Inflammatory macrophage treated with lipopolysaccharide for 4 hours (primary cell): ENCODE data around the gene PRAMEF1.
"Not testable (repeated sequence)": the region's sequence is repeated elsewhere in the genome, so short reads cannot be mapped to it uniquely, and the experiment has no call there.

Source experiments
- DNase-seq: peaks from one replicate; pipeline ENCODE4 v3.0.0-alpha.2; 2020

The PRAMEF1 gene

GRCh38 chr1:12776801-12777557, 14.2 kb upstream of the PRAMEF1 start:
- no peak for DNase-seq

DNA sequence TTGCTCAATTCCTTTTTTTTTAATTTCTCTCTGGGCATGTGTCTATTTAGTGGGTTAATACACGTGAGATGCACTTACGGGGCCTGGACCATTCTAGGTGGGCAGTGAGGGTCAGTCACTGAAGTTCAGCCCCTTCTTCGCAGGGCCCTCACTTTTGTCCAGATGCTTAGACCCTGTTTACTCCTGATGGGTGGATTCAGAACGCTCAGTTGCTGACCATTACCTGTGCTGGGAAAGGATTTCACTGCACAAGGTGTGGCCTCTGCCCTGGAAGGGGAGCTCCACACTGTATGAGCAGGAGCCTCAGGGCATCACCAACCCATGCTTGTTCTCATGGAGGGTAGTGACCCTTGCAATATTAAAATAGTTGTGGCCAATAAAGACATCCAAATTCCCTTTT, 13.1 kb upstream of the PRAMEF1 start:
- DNase-seq, result no peak

- DNase-seq, result no peak
These were observed 12.3 kb upstream of the PRAMEF1 start for GRCh38 chr1:12778907-12779306.

- DNase-seq, result not testable (repeated sequence)
These were observed 9.7 kb upstream of the PRAMEF1 start for GRCh38 chr1:12781488-12781887.

DNA sequence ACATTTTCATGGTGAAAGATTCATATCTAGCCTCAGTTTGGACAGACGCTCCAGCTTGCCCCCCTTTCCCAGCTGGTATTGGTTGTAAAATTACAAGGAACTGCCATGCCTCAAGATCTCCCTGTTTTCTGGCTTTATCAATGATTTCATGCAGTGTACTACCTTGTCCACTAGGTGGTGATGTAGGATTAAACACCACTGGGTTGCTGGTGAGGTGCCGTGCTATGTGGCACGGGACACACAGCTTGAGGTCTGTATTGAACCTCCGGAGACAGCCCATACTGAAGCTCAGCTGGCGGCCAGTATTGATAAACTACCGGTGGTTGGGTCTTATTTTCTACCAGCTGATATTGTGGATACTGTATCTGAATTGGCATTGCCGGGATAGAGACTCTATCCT, 7.4 kb upstream of the PRAMEF1 start:
- DNase-seq, result peak; percentile 1

DNA sequence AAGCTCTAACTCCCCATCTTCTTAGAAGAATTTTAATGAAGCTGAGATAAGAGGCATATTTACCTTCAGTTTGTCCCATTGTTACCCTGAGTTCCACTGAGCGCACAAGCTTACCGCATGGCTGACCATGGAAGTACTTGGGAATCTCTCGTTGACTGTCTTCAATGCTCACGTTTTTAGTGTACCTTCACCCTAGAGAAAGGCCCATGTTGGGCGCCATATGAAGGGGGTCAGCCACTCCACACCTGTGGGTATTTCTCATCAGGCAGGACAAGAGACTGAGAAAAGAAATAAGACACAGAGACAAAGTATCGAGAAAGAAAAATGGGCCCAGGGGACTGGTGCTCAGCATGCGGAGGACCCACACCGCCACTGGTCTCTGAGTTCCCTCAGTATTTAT, 6.5 kb upstream of the PRAMEF1 start:
- not testable (repeated sequence) for DNase-seq

- no peak for DNase-seq
These were observed 7.7 kb downstream of the PRAMEF1 start for GRCh38 chr1:12798911-12799310.

GRCh38 chr1:12799730-12800129, 8.5 kb downstream of the PRAMEF1 start:
- no peak for DNase-seq

- DNase-seq, result no peak
These were observed 18.7 kb downstream of the PRAMEF1 start for GRCh38 chr1:12809933-12810332.

- DNase-seq, result no peak
These were observed 19.7 kb downstream of the PRAMEF1 start for GRCh38 chr1:12810691-12811408.

DNA sequence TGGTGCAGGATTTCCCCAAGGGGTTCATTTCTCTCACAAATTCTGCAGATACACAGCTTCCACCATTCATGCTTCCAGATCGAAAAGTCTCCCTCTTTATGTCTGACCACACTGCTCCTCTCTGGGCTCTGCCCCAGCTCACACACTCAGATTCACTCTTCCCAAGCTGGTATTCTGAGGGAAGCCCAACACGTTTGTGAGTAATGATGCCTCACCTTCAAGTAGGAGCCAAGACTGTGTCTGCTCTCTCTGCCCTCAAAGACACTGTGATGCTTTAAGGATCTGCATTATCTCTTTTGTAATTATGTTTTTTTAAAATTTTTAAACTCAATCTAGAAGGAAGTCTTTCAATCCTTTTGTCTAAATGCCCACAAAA, 20.2 kb downstream of the PRAMEF1 start:
- DNase-seq, result no peak

GRCh38 chr1:12819061-12819460, 27.9 kb downstream of the PRAMEF1 start:
- DNase-seq, result not testable (repeated sequence)

DNA sequence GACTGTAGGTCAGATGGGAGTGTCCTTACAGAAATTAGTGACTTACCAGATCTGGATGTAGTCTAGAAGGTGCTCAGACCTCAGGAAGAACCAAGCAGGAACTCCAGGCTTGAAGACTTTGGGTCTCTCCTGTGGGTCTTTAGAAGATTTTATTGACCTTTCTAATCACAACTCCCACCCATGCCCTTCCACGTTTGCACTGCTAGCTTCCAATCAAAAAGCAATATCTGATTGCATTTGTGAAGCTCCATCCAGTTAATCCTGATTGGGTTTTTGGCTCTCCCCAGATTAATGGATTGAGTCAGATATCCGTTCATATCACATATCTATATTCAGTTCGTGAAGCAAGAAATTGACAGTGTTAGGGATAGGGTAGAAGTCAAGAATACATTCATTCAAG, 40.1 kb downstream of the PRAMEF1 start, which contains the start of gene PRAMEF11:
TSS of gene PRAMEF11 (minus strand) at position 101 of the 400 bp plus-strand sequence. CDS start 2,621 bp downstream, outside the sequence.
- DNase-seq, result not testable (repeated sequence)

GRCh38 chr1:12833251-12833650, 42.1 kb downstream of the PRAMEF1 start:
- DNase-seq, result not testable (repeated sequence)
